Uterus (tissue), 2 donors: Measurements from ENCODE around the gene GRIK5.
A peak's percentile ranks its signal among the peaks of the same experiment; 100 is the strongest.

ENCODE experiments used
- POLR2A ChIP-seq, 2 donors: fragments of 450-650 bp; IDR thresholded peaks; one replicate each; pipeline ENCODE4 v1.6.1; 2016; ENCODE audit warnings: antibody characterized with exemption in 2 of 2, mild to moderate bottlenecking in 1 of 2, moderate library complexity in 1 of 2
- TF ChIP-seq, protein P1 (sequence below), 4 experiments: fragments of 200-600 bp in 2 of 4; fragments of 450-650 bp in 2 of 4; sonication (generic) in 2 of 4; IDR thresholded peaks; one replicate each; pipeline ENCODE4 v1.5.1; 2016 to 2019; ENCODE audit warnings: antibody characterized with exemption in 4 of 4, mild to moderate bottlenecking in 2 of 4, moderate library complexity in 1 of 4

DNA sequence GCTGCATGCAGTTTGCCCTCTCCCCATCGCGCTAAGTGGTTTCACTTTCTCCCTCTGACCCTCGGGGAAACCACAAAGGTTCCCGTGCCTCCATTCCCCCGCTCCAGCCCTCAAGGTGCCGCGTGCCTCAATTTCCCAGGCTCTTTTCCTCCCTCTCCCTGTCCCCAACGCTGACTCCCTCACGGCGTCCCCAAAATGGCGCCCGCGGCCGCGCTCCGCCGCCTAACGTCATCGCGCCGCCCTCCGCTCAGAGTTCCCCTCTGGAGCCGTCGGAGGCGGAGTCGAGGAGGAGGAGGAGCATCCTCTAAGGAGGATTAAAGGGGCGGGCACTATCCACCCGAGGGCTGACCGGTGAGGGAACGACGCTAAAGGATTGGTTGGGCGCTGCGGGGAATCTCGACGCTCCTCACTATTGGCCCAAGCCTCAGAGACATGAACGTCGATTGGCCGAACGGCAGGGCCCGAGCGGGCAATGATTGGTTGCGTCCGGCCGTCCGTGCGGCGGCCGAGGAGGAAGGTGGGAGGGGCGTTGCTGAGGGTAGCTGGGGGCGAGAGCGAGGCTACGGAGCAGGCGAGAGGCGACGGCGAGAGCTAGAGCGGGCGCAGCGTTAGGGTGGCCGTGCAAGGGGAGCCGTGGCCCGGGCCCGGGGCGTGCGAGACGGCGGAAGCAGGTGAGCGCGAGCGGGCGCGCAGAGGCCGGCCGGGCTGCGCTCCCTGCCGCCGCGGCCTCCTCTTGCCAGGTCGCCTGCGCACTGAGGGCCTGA lies 5.8 kb upstream of the GRIK5 start, which contains the start of gene ZNF574:
- TF ChIP-seq, protein P1, sequence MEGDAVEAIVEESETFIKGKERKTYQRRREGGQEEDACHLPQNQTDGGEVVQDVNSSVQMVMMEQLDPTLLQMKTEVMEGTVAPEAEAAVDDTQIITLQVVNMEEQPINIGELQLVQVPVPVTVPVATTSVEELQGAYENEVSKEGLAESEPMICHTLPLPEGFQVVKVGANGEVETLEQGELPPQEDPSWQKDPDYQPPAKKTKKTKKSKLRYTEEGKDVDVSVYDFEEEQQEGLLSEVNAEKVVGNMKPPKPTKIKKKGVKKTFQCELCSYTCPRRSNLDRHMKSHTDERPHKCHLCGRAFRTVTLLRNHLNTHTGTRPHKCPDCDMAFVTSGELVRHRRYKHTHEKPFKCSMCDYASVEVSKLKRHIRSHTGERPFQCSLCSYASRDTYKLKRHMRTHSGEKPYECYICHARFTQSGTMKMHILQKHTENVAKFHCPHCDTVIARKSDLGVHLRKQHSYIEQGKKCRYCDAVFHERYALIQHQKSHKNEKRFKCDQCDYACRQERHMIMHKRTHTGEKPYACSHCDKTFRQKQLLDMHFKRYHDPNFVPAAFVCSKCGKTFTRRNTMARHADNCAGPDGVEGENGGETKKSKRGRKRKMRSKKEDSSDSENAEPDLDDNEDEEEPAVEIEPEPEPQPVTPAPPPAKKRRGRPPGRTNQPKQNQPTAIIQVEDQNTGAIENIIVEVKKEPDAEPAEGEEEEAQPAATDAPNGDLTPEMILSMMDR (IDR thresholded peaks at IDR 0.05), result peak in 2 of 4 experiments; percentile 10 to 31
- TF ChIP-seq POLR2A (IDR thresholded peaks at IDR 0.05), result peak; percentile 94
